Ishikawa (cell line): ENCODE results near the gene BAMBI.

ENCODE experiments used
- CEBPB ChIP-seq: IDR thresholded peaks from 2 replicates; pipeline ENCODE4 v1.6.1; 2012
- CREB1 ChIP-seq: IDR thresholded peaks from 2 replicates; pipeline ENCODE4 v1.6.1; 2012; ENCODE audit warnings: low read depth
- EGR1 ChIP-seq: IDR thresholded peaks from 2 replicates; pipeline ENCODE4 v1.6.1; 2012
- EP300 ChIP-seq: IDR thresholded peaks from 2 replicates; pipeline ENCODE4 v1.6.1; 2012; ENCODE audit warnings: borderline replicate concordance
- MAX ChIP-seq: IDR thresholded peaks from 2 replicates; pipeline ENCODE4 v1.6.1; 2012
- NFIC ChIP-seq: IDR thresholded peaks from 2 replicates; pipeline ENCODE4 v1.6.1; 2012
- RAD21 ChIP-seq: IDR thresholded peaks from 2 replicates; pipeline ENCODE4 v1.6.1; 2012; ENCODE audit warnings: low read depth
- REST ChIP-seq: IDR thresholded peaks from 2 replicates; pipeline ENCODE4 v1.6.1; 2012; ENCODE audit warnings: low read depth, mild to moderate bottlenecking
- TCF12 ChIP-seq: IDR thresholded peaks from 2 replicates; pipeline ENCODE4 v1.6.1; 2012; ENCODE audit warnings: low read depth
- YY1 ChIP-seq: IDR thresholded peaks from 2 replicates; pipeline ENCODE4 v1.6.1; 2012; ENCODE audit warnings: low read depth
- ZBTB7A ChIP-seq: IDR thresholded peaks from 2 replicates; pipeline ENCODE4 v1.6.1; 2012; ENCODE audit warnings: low read depth

- TF ChIP-seq EP300 (no peak), EGR1 (no peak), TCF12 (no peak), REST (no peak), CREB1 (no peak), CEBPB (no peak), MAX (no peak), YY1 (no peak), NFIC (no peak), ZBTB7A (no peak), RAD21 (no peak)
These were observed 39.4 kb downstream of the BAMBI start for GRCh38 chr10:28716748-28717147.
